ENCODE results near the gene PTPRD.

The PTPRD gene

DNA sequence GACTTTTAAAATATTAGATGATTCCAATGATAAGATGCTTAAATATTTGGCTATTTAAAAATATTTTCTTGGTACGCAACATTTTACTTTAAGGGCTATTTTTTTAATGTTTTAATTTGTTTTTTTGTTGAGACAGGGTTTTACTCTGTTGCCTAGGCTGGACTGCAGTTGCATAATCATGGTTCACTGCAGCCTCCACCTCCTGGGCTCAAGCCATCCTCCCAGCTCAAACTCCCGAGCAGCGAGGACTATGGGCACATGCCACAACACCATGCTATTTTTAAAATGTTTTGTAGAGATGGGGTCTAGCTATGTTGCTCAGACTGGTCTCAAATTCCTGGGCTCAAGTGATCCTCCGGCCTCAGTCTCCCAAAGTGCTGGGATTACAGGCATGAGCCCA lies 1963.0 kb downstream of the PTPRD start:
- TF ChIP-seq, protein P1, sequence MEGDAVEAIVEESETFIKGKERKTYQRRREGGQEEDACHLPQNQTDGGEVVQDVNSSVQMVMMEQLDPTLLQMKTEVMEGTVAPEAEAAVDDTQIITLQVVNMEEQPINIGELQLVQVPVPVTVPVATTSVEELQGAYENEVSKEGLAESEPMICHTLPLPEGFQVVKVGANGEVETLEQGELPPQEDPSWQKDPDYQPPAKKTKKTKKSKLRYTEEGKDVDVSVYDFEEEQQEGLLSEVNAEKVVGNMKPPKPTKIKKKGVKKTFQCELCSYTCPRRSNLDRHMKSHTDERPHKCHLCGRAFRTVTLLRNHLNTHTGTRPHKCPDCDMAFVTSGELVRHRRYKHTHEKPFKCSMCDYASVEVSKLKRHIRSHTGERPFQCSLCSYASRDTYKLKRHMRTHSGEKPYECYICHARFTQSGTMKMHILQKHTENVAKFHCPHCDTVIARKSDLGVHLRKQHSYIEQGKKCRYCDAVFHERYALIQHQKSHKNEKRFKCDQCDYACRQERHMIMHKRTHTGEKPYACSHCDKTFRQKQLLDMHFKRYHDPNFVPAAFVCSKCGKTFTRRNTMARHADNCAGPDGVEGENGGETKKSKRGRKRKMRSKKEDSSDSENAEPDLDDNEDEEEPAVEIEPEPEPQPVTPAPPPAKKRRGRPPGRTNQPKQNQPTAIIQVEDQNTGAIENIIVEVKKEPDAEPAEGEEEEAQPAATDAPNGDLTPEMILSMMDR (IDR thresholded peaks at IDR 0.05; ENCODE audit: extremely low read depth, missing control alignments) = no peak
- no peak for DNase-seq (ENCODE audit: low spot score)

GRCh38 chr9:8649160-8649559 lies 1963.6 kb downstream of the PTPRD start:
- TF ChIP-seq, protein P1 (IDR thresholded peaks at IDR 0.05; ENCODE audit: extremely low read depth, missing control alignments) = no peak
- DNase-seq (ENCODE audit: low spot score) = no peak

GRCh38 chr9:8648271-8648845 lies 1964.4 kb downstream of the PTPRD start:
- DNase-seq (ENCODE audit: low spot score) = no peak
- TF ChIP-seq, protein P1 (IDR thresholded peaks at IDR 0.05; ENCODE audit: extremely low read depth, missing control alignments) = no peak

- TF ChIP-seq, protein P1 (IDR thresholded peaks at IDR 0.05; ENCODE audit: extremely low read depth, missing control alignments) = no peak
- DNase-seq (ENCODE audit: low spot score) = no peak
Measured at GRCh38 chr9:8647824-8648223, 1965.0 kb downstream of the PTPRD start.

GRCh38 chr9:8644571-8644970 lies 1968.2 kb downstream of the PTPRD start:
- DNase-seq (ENCODE audit: low spot score) = no peak
- TF ChIP-seq, protein P1 (IDR thresholded peaks at IDR 0.05; ENCODE audit: extremely low read depth, missing control alignments) = no peak

- TF ChIP-seq, protein P1 (IDR thresholded peaks at IDR 0.05; ENCODE audit: extremely low read depth, missing control alignments) = no peak
- DNase-seq (ENCODE audit: low spot score) = no peak
Measured at GRCh38 chr9:8643896-8644295, 1968.9 kb downstream of the PTPRD start.

DNA sequence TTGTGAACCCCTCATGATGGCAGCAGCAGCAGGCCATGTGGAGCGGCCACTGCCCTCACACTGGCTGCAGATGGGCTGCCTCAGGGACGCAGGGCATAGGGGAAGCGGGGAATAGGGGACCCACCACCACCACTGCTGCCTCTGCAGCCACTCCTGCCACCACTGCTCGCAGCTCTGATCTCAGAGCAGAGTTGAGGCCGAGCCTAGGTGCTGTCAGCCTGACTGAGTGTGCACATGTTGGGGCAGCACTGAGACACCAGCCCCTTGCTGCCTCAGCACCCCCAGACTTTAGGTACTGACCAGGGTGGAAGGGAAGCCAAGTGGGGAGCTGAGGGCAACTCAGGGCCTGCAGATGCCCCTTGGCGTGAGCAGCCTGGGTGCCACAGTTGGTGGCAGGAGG lies 1969.3 kb downstream of the PTPRD start:
- no peak for DNase-seq (ENCODE audit: low spot score)
- TF ChIP-seq, protein P1 (IDR thresholded peaks at IDR 0.05; ENCODE audit: extremely low read depth, missing control alignments) = no peak

Measured in GM20000 (cell line).